Endothelial cell of umbilical vein (primary cell): ENCODE results near the gene GSDME. TPM values are rescaled to one million over a fixed set of nuclear protein-coding genes. Genes with fewer than 3 reads are reported as not detected.

ENCODE experiments used
- BruUV-seq: library from RNA; stranded (reverse); fragments of 400-500 nt; replicated peaks from 2 replicates; lab custom pipeline; 2021; lab: Mats Ljungman, UMichigan
- CTCF ChIA-PET: fragments of 300-600, 350-600 bp; sonication (Branson Sonifier 250); formaldehyde crosslinking; loops from one replicate; lab custom pipeline; 2021; ENCODE audit warnings: antibody characterized with exemption, inconsistent platforms; lab: Charles Lee
- POLR2A ChIA-PET: fragments of 300-600, 350-600 bp; sonication (Branson Sonifier 250); formaldehyde crosslinking; loops from one replicate; lab custom pipeline; 2021; ENCODE audit warnings: antibody characterized with exemption, inconsistent platforms; lab: Charles Lee
- DNase-seq: peaks from one replicate; pipeline ENCODE4 v3.0.0-alpha.2; 2011; ENCODE audit warnings: low read depth, low spot score
- FAIRE-seq: peaks from 2 replicates; lab custom pipeline; 2011; peaks lifted over from hg19 to GRCh38; lab: Jason Lieb, UNC
- H2AFZ ChIP-seq: 2 replicates; pipeline ENCODE4 v1.6.0; 2012; ENCODE audit warnings: low read depth, low read length, control low read depth, inconsistent platforms
- H3K27ac ChIP-seq: 2 replicates; pipeline ENCODE4 v1.5.1; 2011; ENCODE audit warnings: low read depth, mild to moderate bottlenecking, control low read depth, low read length, moderate library complexity; ENCODE audit not compliant: insufficient read depth
- H3K27me3 ChIP-seq, 2 experiments: 2 replicates each; pipeline versions ENCODE4 v1.6.0 to v1.6.1; 2011; ENCODE audit warnings: low read length in 2 of 2, mixed read lengths in 1 of 2; ENCODE audit not compliant: control insufficient read depth in 2 of 2, insufficient read depth in 2 of 2
- H3K36me3 ChIP-seq, 2 experiments: 2 replicates in 1 of 2; 3 replicates in 1 of 2; pipeline ENCODE4 v1.5.1; 2011; ENCODE audit warnings: low read length in 2 of 2, mild to moderate bottlenecking in 1 of 2, moderate library complexity in 1 of 2; ENCODE audit not compliant: control insufficient read depth in 2 of 2, insufficient read depth in 2 of 2; ENCODE audit errors: extremely low read depth in 1 of 2
- H3K4me1 ChIP-seq: 3 replicates; pipeline ENCODE4 v1.5.1; 2011; ENCODE audit warnings: mild to moderate bottlenecking, low read length; ENCODE audit not compliant: control insufficient read depth, insufficient read depth; ENCODE audit errors: extremely low read depth
- H3K4me2 ChIP-seq: 2 replicates; pipeline ENCODE4 v1.6.1; 2011; ENCODE audit warnings: low read length, control low read depth, mixed read lengths; ENCODE audit not compliant: insufficient read depth
- H3K4me3 ChIP-seq, 3 experiments: fragments of 200-600 bp in 1 of 3; sonication (generic), shearing (Covaris generic) in 1 of 3; replicated peaks in 1 of 3; 2 replicates each; pipeline ENCODE4 v1.5.1; 2011 to 2016; ENCODE audit warnings: control low read depth in 3 of 3, low read length in 3 of 3, mild to moderate bottlenecking in 2 of 3, inconsistent platforms in 1 of 3, low read depth in 1 of 3, moderate library complexity in 1 of 3; ENCODE audit not compliant: insufficient read depth in 1 of 3
- H3K79me2 ChIP-seq: 2 replicates; pipeline ENCODE4 v1.6.0; 2012; ENCODE audit warnings: low read length, inconsistent platforms; ENCODE audit not compliant: control insufficient read depth, insufficient read depth
- H3K9ac ChIP-seq: replicated peaks from 2 replicates; pipeline ENCODE3; 2011; ENCODE audit warnings: low read length, control low read depth; ENCODE audit not compliant: insufficient read depth; ENCODE audit errors: extremely low read depth
- H3K9me1 ChIP-seq: replicated peaks from 3 replicates; pipeline ENCODE4 v1.6.0; 2011; ENCODE audit warnings: mild to moderate bottlenecking, low read length; ENCODE audit not compliant: control insufficient read depth, insufficient read depth; ENCODE audit errors: extremely low read depth
- H3K9me3 ChIP-seq: replicated peaks from 2 replicates; pipeline ENCODE4 v1.5.1; 2012; ENCODE audit warnings: low read length, inconsistent platforms; ENCODE audit not compliant: control insufficient read depth, insufficient read depth
- H4K20me1 ChIP-seq: replicated peaks from 2 replicates; pipeline ENCODE3; 2011; ENCODE audit warnings: mild to moderate bottlenecking, low read length; ENCODE audit not compliant: control insufficient read depth, insufficient read depth; ENCODE audit errors: extremely low read depth
- CTCF ChIP-seq, 2 donors: IDR thresholded peaks; 1 replicate in 1 of 2; 2 replicates in 1 of 2; pipeline ENCODE4 v1.5.1; 2011; ENCODE audit warnings: low read length in 2 of 2, mild to moderate bottlenecking in 2 of 2, moderate library complexity in 2 of 2, control low read depth in 1 of 2, inconsistent platforms in 1 of 2, low read depth in 1 of 2; ENCODE audit not compliant: insufficient read depth in 1 of 2; ENCODE audit errors: extremely low read depth in 1 of 2
- EZH2 ChIP-seq: IDR thresholded peaks from 2 replicates; pipeline ENCODE4 v1.6.1; 2012; ENCODE audit warnings: borderline replicate concordance, low read depth, mild to moderate bottlenecking, moderate library complexity, low read length, inconsistent platforms; ENCODE audit not compliant: severe bottlenecking
- FOS ChIP-seq: IDR thresholded peaks from 2 replicates; pipeline ENCODE4 v1.6.1; 2011; ENCODE audit warnings: mild to moderate bottlenecking, low read length, moderate library complexity, borderline replicate concordance; ENCODE audit not compliant: insufficient read depth
- GATA2 ChIP-seq: IDR thresholded peaks from 2 replicates; pipeline ENCODE4 v1.7.0; 2011; ENCODE audit warnings: low read depth, mild to moderate bottlenecking, moderate library complexity, mixed read lengths, low read length; ENCODE audit not compliant: insufficient read length, insufficient read depth
- JUN ChIP-seq: IDR thresholded peaks from 2 replicates; pipeline ENCODE4 v1.6.1; 2011; ENCODE audit warnings: borderline replicate concordance, low read depth; ENCODE audit not compliant: insufficient read length, insufficient read depth
- MAX ChIP-seq: IDR thresholded peaks from 2 replicates; pipeline ENCODE4 v1.6.1; 2011; ENCODE audit not compliant: insufficient read depth, insufficient read length
- MYC ChIP-seq: IDR thresholded peaks from one replicate; pipeline ENCODE4 v1.6.1; 2011; ENCODE audit warnings: mild to moderate bottlenecking, low read depth, low read length
- POLR2A ChIP-seq: IDR thresholded peaks from 2 replicates; pipeline ENCODE4 v1.6.1; 2012; ENCODE audit warnings: low read depth, mild to moderate bottlenecking, control low read depth, low read length
- POLR2AphosphoS5 ChIP-seq: IDR thresholded peaks from 2 replicates; pipeline ENCODE4 v1.6.1; 2012; ENCODE audit warnings: low read depth, mild to moderate bottlenecking, control low read depth, low read length, moderate library complexity; ENCODE audit not compliant: insufficient read depth
- dilution Hi-C: fragments of 300-500 bp; cut with MboI; formaldehyde crosslinking; loops from one replicate; pipeline ENCODE4 v1.15.0; 2019; ENCODE audit warnings: low sequenced_read_pairs; ENCODE audit not compliant: extremely low pct_ligation_motif_present
- intact Hi-C: fragments of 100-400 bp; cut with micrococcal nuclease; formaldehyde crosslinking; loops from one replicate; pipeline ENCODE4 v1.10.0; 2022
- polyA plus RNA-seq, 4 experiments: library from polyadenylated mRNA; depleted of rRNA in 3 of 4; stranded (reverse) in 3 of 4; unstranded in 1 of 4; fragments of >200 nt; gene quantifications; 2 replicates each; pipeline versions ENCODE4 v1.2.1 to v1.2.3, GENCODE V29; 2011 to 2012; ENCODE audit warnings: missing spikeins in 1 of 4
- total RNA-seq: library from RNA; stranded (reverse); gene quantifications from 2 replicates; pipeline ENCODE4 v1.2.3, GENCODE V29; 2021

Gene GSDME
- total and polyA plus RNA-seq, 2 donors (not counting 3 experiments of a cell fraction or from before 2014, with no cell fraction given) = 21.1 to 23.4 TPM

- Histone ChIP-seq H3K9ac (no peak overlapping the region), H3K9me3 (no peaks in the 10 kb centered on the region), H3K27me3 (no peaks in the 10 kb centered on the region), H3K36me3 (no peaks in the 10 kb centered on the region), H3K4me3 (no peak overlapping the region), H3K27ac (no peak overlapping the region), H3K4me2 (no peak overlapping the region), H3K4me1 (peaks cover 16% of the 10 kb centered on the region), H3K79me2 (no peaks in the 10 kb centered on the region), H2AFZ (no peak overlapping the region), H4K20me1 (no peaks in the 10 kb centered on the region), H3K9me1 (no peaks in the 10 kb centered on the region)
- ChIA-PET CTCF (interaction anchor here (1.0 to 1.3 kb wide), 2 partner anchors 12 to 367 kb away, joined by 3 read pairs; no protein-coding TSS in a partner anchor), POLR2A (no interaction called here)
- no peak for DNase-seq
- FAIRE-seq = no peak
- BruUV-seq = no TSS peak
- intact Hi-C loops = loop anchor here (5.0 kb wide), 1 partner anchor 155 kb away; the partner anchor contains the start of gene PALS2
- dilution Hi-C loops = no loop called here
- no peak for TF ChIP-seq MAX
- TF ChIP-seq EZH2 = no peak
- TF ChIP-seq JUN = no peak
- TF ChIP-seq CTCF (IDR thresholded peaks at IDR 0.05; ENCODE audit: extremely low read depth in 1 of 2, insufficient read depth in 1 of 2, low read depth in 1 of 2, low read length in 2 of 2) = no peak
- TF ChIP-seq MYC = no peak
- no peak for TF ChIP-seq POLR2A
- TF ChIP-seq GATA2 = no peak
- TF ChIP-seq FOS = no peak
- no peak for TF ChIP-seq POLR2AphosphoS5
These were observed 29.8 kb downstream of the GSDME start for GRCh38 chr7:24727154-24728120.
